HepG2 (cell line): ENCODE data around the gene MALT1. TPM values are rescaled to one million over a fixed set of nuclear protein-coding genes. Genes with fewer than 3 reads are reported as not detected.
A peak's percentile ranks its signal among the peaks of the same experiment; 100 is the strongest.

Source experiments
- ATAC-seq: fragments of 200-7000 bp; cut with Tn5 transposase; 3 replicates; pipeline ENCODE4 v1.9.1; 2020; ENCODE audit warnings: mild to moderate bottlenecking, moderate library complexity
- Bru-seq: library from RNA; stranded (reverse); fragments of 400-500 nt; gene quantifications from one replicate; lab custom pipeline; 2021; lab: Mats Ljungman, UMichigan
- BruChase-seq, 2 experiments: library from RNA; stranded (reverse); fragments of 400-500 nt; gene quantifications; one replicate each; lab custom pipeline; 2021; lab: Mats Ljungman, UMichigan
- BruUV-seq: library from RNA; stranded (reverse); fragments of 400-500 nt; replicated peaks from 2 replicates; lab custom pipeline; 2021; lab: Mats Ljungman, UMichigan
- CTCF ChIA-PET: fragments of 300-600 bp; formaldehyde crosslinking; extraction: SDS; loops from one replicate; lab custom pipeline; 2021; ENCODE audit warnings: low total read pairs, inconsistent platforms, low intra/inter-chr PET ratio; lab: Yijun Ruan, JAX
- POLR2A ChIA-PET: fragments of 350-600 bp; sonication (Branson Sonifier 250); formaldehyde crosslinking; loops from one replicate; lab custom pipeline; 2020; ENCODE audit warnings: antibody characterized with exemption, inconsistent platforms; lab: Yijun Ruan, JAX
- DNase-seq: peaks from one replicate; pipeline ENCODE4 v3.0.0-alpha.2; 2015; ENCODE audit warnings: low spot score
- FAIRE-seq: peaks from 3 replicates; lab custom pipeline; 2011; peaks lifted over from hg19 to GRCh38; lab: Jason Lieb, UNC
- H2AFZ ChIP-seq: one replicate; pipeline ENCODE4 v1.6.1; 2011; ENCODE audit warnings: low read length, inconsistent platforms
- H3K27ac ChIP-seq: fragments of 300-600 bp; 3 replicates; pipeline ENCODE4 v1.8.0; 2011; ENCODE audit warnings: mixed run types, mild to moderate bottlenecking, mixed read lengths, low read length, inconsistent platforms; ENCODE audit not compliant: insufficient read depth; ENCODE audit errors: extremely low read length
- H3K27me3 ChIP-seq, 2 experiments: fragments of 200-600 bp in 1 of 2; 2 replicates in 1 of 2; 3 replicates in 1 of 2; pipeline versions ENCODE4 v1.6.0 to v1.8.0; 2011; ENCODE audit warnings: low read length in 2 of 2, mild to moderate bottlenecking in 2 of 2, moderate library complexity in 2 of 2, inconsistent platforms in 1 of 2; ENCODE audit not compliant: insufficient read depth in 2 of 2, control insufficient read depth in 1 of 2
- H3K36me3 ChIP-seq, 2 experiments: fragments of 200-600 bp in 1 of 2; replicated peaks in 1 of 2; 2 replicates in 1 of 2; 3 replicates in 1 of 2; pipeline versions ENCODE4 v1.5.1 to v1.8.0; 2011; ENCODE audit warnings: low read length in 2 of 2, inconsistent platforms in 1 of 2; ENCODE audit not compliant: insufficient read depth in 2 of 2, control insufficient read depth in 1 of 2
- H3K4me1 ChIP-seq: 2 replicates; pipeline ENCODE4 v1.5.1; 2012; ENCODE audit warnings: low read length, inconsistent platforms; ENCODE audit not compliant: insufficient read depth
- H3K4me2 ChIP-seq: 2 replicates; pipeline ENCODE4 v1.6.0; 2011; ENCODE audit warnings: low read depth, low read length, inconsistent platforms
- H3K4me3 ChIP-seq, 3 experiments: fragments of 200-600 bp in 1 of 3; sonication (generic), shearing (Covaris generic) in 1 of 3; replicated peaks in 1 of 3; 2 replicates each; pipeline ENCODE4 v1.5.1; 2011 to 2016; ENCODE audit warnings: low read length in 3 of 3, inconsistent platforms in 2 of 3, low read depth in 2 of 3, mild to moderate bottlenecking in 2 of 3, control low read depth in 1 of 3, mixed read lengths in 1 of 3; ENCODE audit not compliant: insufficient read depth in 1 of 3
- H3K79me2 ChIP-seq: one replicate; pipeline ENCODE4 v1.6.1; 2011; ENCODE audit warnings: low read length, inconsistent platforms; ENCODE audit not compliant: insufficient read depth
- H3K9ac ChIP-seq: 2 replicates; pipeline ENCODE4 v1.6.0; 2011; ENCODE audit warnings: mild to moderate bottlenecking, low read depth, low read length, inconsistent platforms; ENCODE audit not compliant: insufficient read depth
- H3K9me3 ChIP-seq: 2 replicates; pipeline ENCODE4 v1.5.1; 2012; ENCODE audit warnings: mild to moderate bottlenecking, low read length
- H4K20me1 ChIP-seq: 2 replicates; pipeline ENCODE4 v1.6.0; 2011; ENCODE audit warnings: inconsistent platforms, mild to moderate bottlenecking, low read length, moderate library complexity; ENCODE audit not compliant: insufficient read depth
- GABPB1 ChIP-seq: IDR thresholded peaks from 2 replicates; pipeline ENCODE4 v1.6.1; 2016; ENCODE audit warnings: mild to moderate bottlenecking, missing genetic modification reagents, moderate library complexity, missing compliant biosample characterization
- HDAC1 ChIP-seq: sonication (generic); formaldehyde crosslinking; IDR thresholded peaks from 2 replicates; pipeline ENCODE4 v1.5.1; 2020; ENCODE audit warnings: mild to moderate bottlenecking, missing genetic modification reagents
- PCBP1 ChIP-seq: fragments of 200-400 bp; formaldehyde crosslinking; IDR thresholded peaks from 2 replicates; pipeline ENCODE4 v1.6.1; 2017; ENCODE audit warnings: mild to moderate bottlenecking, low read depth, low read length, borderline replicate concordance
- PITX1 ChIP-seq: sonication (generic); formaldehyde crosslinking; IDR thresholded peaks from 2 replicates; pipeline ENCODE4 v1.5.1; 2020; ENCODE audit warnings: mild to moderate bottlenecking, missing genetic modification reagents
- SMYD3 ChIP-seq: sonication (generic); formaldehyde crosslinking; IDR thresholded peaks from 2 replicates; pipeline ENCODE4 v1.8.1; 2023; ENCODE audit warnings: mild to moderate bottlenecking, missing genetic modification reagents
- TCF12 ChIP-seq, 2 experiments: fragments of 450-650 bp in 1 of 2; sonication (generic) in 1 of 2; formaldehyde crosslinking in 1 of 2; IDR thresholded peaks; 2 replicates each; pipeline versions ENCODE4 v1.6.1 to v1.8.0; 2017 to 2022; ENCODE audit warnings: antibody characterized with exemption in 1 of 2, mild to moderate bottlenecking in 1 of 2, missing genetic modification reagents in 1 of 2, moderate library complexity in 1 of 2
- ZKSCAN5 ChIP-seq: sonication (generic); formaldehyde crosslinking; IDR thresholded peaks from 2 replicates; pipeline ENCODE4 v1.5.1; 2020; ENCODE audit warnings: mild to moderate bottlenecking, missing genetic modification reagents
- ZNF101 ChIP-seq: sonication (generic); formaldehyde crosslinking; IDR thresholded peaks from 2 replicates; pipeline ENCODE4 v1.4.0; 2020; ENCODE audit warnings: mild to moderate bottlenecking, low read depth, missing genetic modification reagents, borderline replicate concordance
- ZNF136 ChIP-seq: sonication (generic); formaldehyde crosslinking; IDR thresholded peaks from 2 replicates; pipeline ENCODE4 v1.8.1; 2022; ENCODE audit warnings: low read depth, mild to moderate bottlenecking, moderate library complexity, missing genetic modification reagents
- ZNF740 ChIP-seq: sonication (generic); formaldehyde crosslinking; IDR thresholded peaks from 2 replicates; pipeline ENCODE4 v1.4.0; 2020; ENCODE audit warnings: missing genetic modification reagents
- WGBS: methylation state at CpG from one replicate; pipeline ENCODE4 v1.1.6; 2017; ENCODE audit warnings: low lambda C conversion rate; 5-methylcytosine and 5-hydroxymethylcytosine counted together
- in situ Hi-C: cut with HindIII; loops from 2 replicates; pipeline ENCODE4 v1.10.0; 2017; ENCODE audit warnings: low pct_unique_long_range_greater_than_20kb; ENCODE audit not compliant: extremely low pct_ligation_motif_present
- intact Hi-C: fragments of 100-400 bp; cut with micrococcal nuclease; formaldehyde crosslinking; loops from one replicate; pipeline ENCODE4 v1.10.0; 2022; ENCODE audit not compliant: unreplicated experiment
- long read RNA-seq, 2 experiments: library from RNA in 1 of 2; library from polyadenylated mRNA in 1 of 2; stranded (forward) in 1 of 2; unstranded in 1 of 2; transcript quantifications; one replicate each; pipeline ENCODE4 v2.0.0, GENCODE V29; 2019 to 2022
- polyA minus RNA-seq, 3 experiments: library from RNA; depleted of rRNA, polyadenylated mRNA; stranded (reverse); fragments of >200 nt; gene quantifications; 2 replicates each; pipeline ENCODE4 v1.2.3, GENCODE V29; 2011; ENCODE audit warnings: low replicate concordance in 1 of 3
- polyA plus RNA-seq, 8 experiments: library from polyadenylated mRNA; depleted of rRNA in 3 of 8; stranded (reverse) in 7 of 8; unstranded in 1 of 8; fragments of >200 nt; fragmentation: Illumina TruSeq in 4 of 8; extraction: Trizol in 4 of 8; gene quantifications; 2 replicates each; pipeline versions ENCODE4 v1.2.1 to v1.2.3, GENCODE V29; 2011 to 2016; ENCODE audit warnings: low read depth in 4 of 8, missing spikeins in 1 of 8, mixed read lengths in 1 of 8; ENCODE audit not compliant: insufficient read depth in 1 of 8
- total RNA-seq, 5 experiments: library from RNA; depleted of rRNA; stranded (reverse); fragments of >200 nt; fragmentation: Illumina TruSeq; extraction: Trizol; gene quantifications; 2 replicates each; pipeline ENCODE4 v1.2.3, GENCODE V29; 2016; ENCODE audit warnings: low read depth in 1 of 5
- TF ChIP-seq, protein P1 (sequence below): sonication (generic); formaldehyde crosslinking; IDR thresholded peaks from 2 replicates; pipeline ENCODE4 v1.4.0; 2020; ENCODE audit warnings: missing genetic modification reagents, mild to moderate bottlenecking, borderline replicate concordance

The MALT1 gene, protein sequence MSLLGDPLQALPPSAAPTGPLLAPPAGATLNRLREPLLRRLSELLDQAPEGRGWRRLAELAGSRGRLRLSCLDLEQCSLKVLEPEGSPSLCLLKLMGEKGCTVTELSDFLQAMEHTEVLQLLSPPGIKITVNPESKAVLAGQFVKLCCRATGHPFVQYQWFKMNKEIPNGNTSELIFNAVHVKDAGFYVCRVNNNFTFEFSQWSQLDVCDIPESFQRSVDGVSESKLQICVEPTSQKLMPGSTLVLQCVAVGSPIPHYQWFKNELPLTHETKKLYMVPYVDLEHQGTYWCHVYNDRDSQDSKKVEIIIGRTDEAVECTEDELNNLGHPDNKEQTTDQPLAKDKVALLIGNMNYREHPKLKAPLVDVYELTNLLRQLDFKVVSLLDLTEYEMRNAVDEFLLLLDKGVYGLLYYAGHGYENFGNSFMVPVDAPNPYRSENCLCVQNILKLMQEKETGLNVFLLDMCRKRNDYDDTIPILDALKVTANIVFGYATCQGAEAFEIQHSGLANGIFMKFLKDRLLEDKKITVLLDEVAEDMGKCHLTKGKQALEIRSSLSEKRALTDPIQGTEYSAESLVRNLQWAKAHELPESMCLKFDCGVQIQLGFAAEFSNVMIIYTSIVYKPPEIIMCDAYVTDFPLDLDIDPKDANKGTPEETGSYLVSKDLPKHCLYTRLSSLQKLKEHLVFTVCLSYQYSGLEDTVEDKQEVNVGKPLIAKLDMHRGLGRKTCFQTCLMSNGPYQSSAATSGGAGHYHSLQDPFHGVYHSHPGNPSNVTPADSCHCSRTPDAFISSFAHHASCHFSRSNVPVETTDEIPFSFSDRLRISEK
- total RNA-seq (2016; rRNA removed; fragmentation: Illumina TruSeq; extraction: Trizol) (43.9 and 58.3 TPM in 2 replicates), polyA plus RNA-seq (2011; rRNA removed) (58.7 and 89.0 TPM in 2 replicates), polyA minus RNA-seq (2011; rRNA and poly(A)+ RNA removed; ENCODE audit: low replicate concordance) (20.1 and 50.7 TPM in 2 replicates), Bru-seq, nascent RNA (percentile 93 among the genes with signal in this experiment), BruChase-seq, experiment 1, labeled RNA remaining after a 6-hour chase (percentile 88 among the genes with signal in this experiment), BruChase-seq, experiment 2, labeled RNA remaining after a 2-hour chase (percentile 90 among the genes with signal in this experiment)
- 12.6 and 16.9 TPM in 2 replicates for total RNA-seq (2016; cell fraction: cytosol; rRNA removed; fragmentation: Illumina TruSeq; extraction: Trizol; ENCODE audit: low read depth)
- 42.4 and 58.8 TPM in 2 replicates for total RNA-seq (2016; cell fraction: insoluble cytoplasmic fraction; rRNA removed; fragmentation: Illumina TruSeq; extraction: Trizol)
- 24.9 and 27.8 TPM in 2 replicates for total RNA-seq (2016; cell fraction: membrane; rRNA removed; fragmentation: Illumina TruSeq; extraction: Trizol)
- total RNA-seq (2016; cell fraction: nucleus; rRNA removed; fragmentation: Illumina TruSeq; extraction: Trizol), result 42.9 and 45.6 TPM in 2 replicates
- 25.9 and 33.0 TPM in 2 replicates for polyA plus RNA-seq (2011; cell fraction: cytosol; rRNA removed)
- 93.3 and 107 TPM in 2 replicates for polyA plus RNA-seq (2011; cell fraction: nucleus; rRNA removed)
- 35.2 and 39.1 TPM in 2 replicates for polyA plus RNA-seq (2012)
- polyA plus RNA-seq (2016; cell fraction: cytosol; fragmentation: Illumina TruSeq; extraction: Trizol; ENCODE audit: low read depth), result 4.8 and 5.1 TPM in 2 replicates
- polyA plus RNA-seq (2016; cell fraction: insoluble cytoplasmic fraction; fragmentation: Illumina TruSeq; extraction: Trizol; ENCODE audit: low read depth), result 31.6 and 31.8 TPM in 2 replicates
- 8.4 and 9.1 TPM in 2 replicates for polyA plus RNA-seq (2016; cell fraction: membrane; fragmentation: Illumina TruSeq; extraction: Trizol; ENCODE audit: low read depth)
- 36.3 and 37.2 TPM in 2 replicates for polyA plus RNA-seq (2016; cell fraction: nucleus; fragmentation: Illumina TruSeq; extraction: Trizol; ENCODE audit: insufficient read depth, low read depth)
- 50.6 and 52.2 TPM in 2 replicates for polyA minus RNA-seq (2011; cell fraction: cytosol; rRNA and poly(A)+ RNA removed)
- 154 and 172 TPM in 2 replicates for polyA minus RNA-seq (2011; cell fraction: nucleus; rRNA and poly(A)+ RNA removed)
- long read RNA-seq, experiment 1, partial matches to known transcripts, result 0 of 1 reads
- long read RNA-seq, experiment 1, other reads (novel, unspliced or antisense), result 1 of 1 reads
- long read RNA-seq, experiment 2, full-length matches to known transcripts, result 7 of 50 reads
- long read RNA-seq, experiment 2, partial matches to known transcripts, result 13 of 50 reads
- long read RNA-seq, experiment 2, other reads (novel, unspliced or antisense), result 30 of 50 reads

- FAIRE-seq (no peak), ATAC-seq (peak; percentile 88), DNase-seq (peak; percentile 77)
- Histone ChIP-seq H3K27me3 (no peaks in the 10 kb centered on the region; a peak in 1 of 5 replicates), H2AFZ (no peak within 1 kb of the TSS), H3K4me1 (peaks cover 62% of the 10 kb centered on the region), H3K9ac (peak within 1 kb of the TSS; percentile 87), H4K20me1 (peaks cover 14% of the 10 kb centered on the region), H3K27ac (peak within 1 kb of the TSS; percentile 86), H3K9me3 (no peaks in the 10 kb centered on the region), H3K4me2 (peak within 1 kb of the TSS; percentile 84), H3K79me2 (peaks cover 44% of the 10 kb centered on the region), H3K4me3 (peak within 1 kb of the TSS; percentile 90 to 94 (median 90)), H3K36me3 (0 out of 5 replicates have a peak, but pooled peaks cover 0 to 1% of the 10 kb centered on the region in 2 experiments)
- in situ Hi-C loops, result loop anchor here (25.0 kb wide), 1 partner anchor 659 kb away; no protein-coding TSS in a partner anchor
- intact Hi-C loops, result loop anchor here (1.0 to 5.0 kb wide), 4 partner anchors 66 to 269 kb away; no protein-coding TSS in a partner anchor
- ChIA-PET POLR2A (interaction anchor here (0.7 to 2.0 kb wide), 15 partner anchors 11 to 471 kb away, joined by 3 to 6 read pairs (median 4); no protein-coding TSS in a partner anchor), CTCF (no interaction called here)
- 0% methylated on average over 2 of the region's 60 CpGs for WGBS
- BruUV-seq, result no TSS peak
- TF ChIP-seq TCF12 (IDR thresholded peaks at IDR 0.05) (no peak), TCF12 (CRISPR knock-in tag; IDR thresholded peaks at IDR 0.05) (no peak), HDAC1 (peak; percentile 83; the same call in 1 of the 2 replicates), ZKSCAN5 (CRISPR knock-in tag) (no peak), GABPB1 (peak; percentile 77; the same call in 1 of the 2 replicates), PITX1 (CRISPR knock-in tag) (no peak), ZNF101 (CRISPR knock-in tag) (no peak), ZNF136 (CRISPR knock-in tag) (no peak), ZNF740 (CRISPR knock-in tag) (no peak), SMYD3 (CRISPR knock-in tag) (no peak), PCBP1 (no peak)
- TF ChIP-seq, protein P1, sequence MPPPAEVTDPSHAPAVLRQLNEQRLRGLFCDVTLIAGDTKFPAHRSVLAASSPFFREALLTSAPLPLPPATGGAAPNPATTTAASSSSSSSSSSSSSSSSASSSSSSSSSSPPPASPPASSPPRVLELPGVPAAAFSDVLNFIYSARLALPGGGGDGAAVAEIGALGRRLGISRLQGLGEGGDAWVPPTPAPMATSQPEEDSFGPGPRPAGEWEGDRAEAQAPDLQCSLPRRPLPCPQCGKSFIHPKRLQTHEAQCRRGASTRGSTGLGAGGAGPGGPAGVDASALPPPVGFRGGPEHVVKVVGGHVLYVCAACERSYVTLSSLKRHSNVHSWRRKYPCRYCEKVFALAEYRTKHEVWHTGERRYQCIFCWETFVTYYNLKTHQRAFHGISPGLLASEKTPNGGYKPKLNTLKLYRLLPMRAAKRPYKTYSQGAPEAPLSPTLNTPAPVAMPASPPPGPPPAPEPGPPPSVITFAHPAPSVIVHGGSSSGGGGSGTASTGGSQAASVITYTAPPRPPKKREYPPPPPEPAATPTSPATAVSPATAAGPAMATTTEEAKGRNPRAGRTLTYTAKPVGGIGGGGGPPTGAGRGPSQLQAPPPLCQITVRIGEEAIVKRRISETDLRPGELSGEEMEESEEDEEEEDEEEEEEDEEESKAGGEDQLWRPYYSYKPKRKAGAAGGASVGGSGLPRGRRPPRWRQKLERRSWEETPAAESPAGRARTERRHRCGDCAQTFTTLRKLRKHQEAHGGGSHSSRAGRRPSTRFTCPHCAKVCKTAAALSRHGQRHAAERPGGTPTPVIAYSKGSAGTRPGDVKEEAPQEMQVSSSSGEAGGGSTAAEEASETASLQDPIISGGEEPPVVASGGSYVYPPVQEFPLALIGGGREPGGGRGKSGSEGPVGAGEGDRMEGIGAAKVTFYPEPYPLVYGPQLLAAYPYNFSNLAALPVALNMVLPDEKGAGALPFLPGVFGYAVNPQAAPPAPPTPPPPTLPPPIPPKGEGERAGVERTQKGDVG (CRISPR knock-in tag), result no peak
These were observed at the start of gene MALT1 for GRCh38 chr18:58671111-58671631. TSS of gene MALT1 (plus strand) at chr18:58671465. CDS start at chr18:58671644, 179 bp downstream.
